H9 (cell line): ENCODE measurements around the gene RBM45. TPM values are rescaled to one million over a fixed set of nuclear protein-coding genes. Genes with fewer than 3 reads are reported as not detected.
A peak's percentile ranks its signal among the peaks of the same experiment; 100 is the strongest.

Experiments used
- DNase-seq: peaks from one replicate; pipeline ENCODE4 v3.0.0-alpha.2; 2017
- H2AFZ ChIP-seq: one replicate; pipeline ENCODE4 v1.6.1; 2013; ENCODE audit warnings: mild to moderate bottlenecking, low read length, control low read depth, moderate library complexity
- H2AK5ac ChIP-seq: 2 replicates; pipeline ENCODE4 v1.6.1; 2013; ENCODE audit warnings: low read length, control low read depth, mixed read lengths; ENCODE audit not compliant: insufficient read length
- H2BK120ac ChIP-seq: one replicate; pipeline ENCODE4 v1.6.1; 2013; ENCODE audit warnings: low read depth, mild to moderate bottlenecking, low read length, control low read depth, inconsistent platforms; ENCODE audit not compliant: poor library complexity, severe bottlenecking
- H2BK12ac ChIP-seq: 2 replicates; pipeline ENCODE4 v1.6.1; 2013; ENCODE audit warnings: low read length, control low read depth, mixed read lengths, low read depth; ENCODE audit not compliant: insufficient read length
- H2BK15ac ChIP-seq: 2 replicates; pipeline ENCODE4 v1.6.1; 2013; ENCODE audit warnings: low read depth, low read length, control low read depth
- H2BK20ac ChIP-seq: one replicate; pipeline ENCODE4 v1.6.1; 2013; ENCODE audit warnings: low read depth, mild to moderate bottlenecking, low read length, control low read depth, inconsistent platforms; ENCODE audit not compliant: poor library complexity, severe bottlenecking
- H2BK5ac ChIP-seq: 2 replicates; pipeline ENCODE4 v1.6.1; 2013; ENCODE audit warnings: low read length, control low read depth, mixed read lengths; ENCODE audit not compliant: insufficient read length
- H3K14ac ChIP-seq: 2 replicates; pipeline ENCODE4 v1.6.1; 2013; ENCODE audit warnings: low read length, control low read depth; ENCODE audit not compliant: insufficient read depth
- H3K18ac ChIP-seq: 2 replicates; pipeline ENCODE4 v1.6.1; 2013; ENCODE audit warnings: low read depth, mild to moderate bottlenecking, mixed read lengths, low read length, control low read depth; ENCODE audit not compliant: insufficient read length
- H3K23ac ChIP-seq: 2 replicates; pipeline ENCODE4 v1.6.1; 2013; ENCODE audit warnings: low read length, control low read depth, mixed read lengths, low read depth; ENCODE audit not compliant: insufficient read length
- H3K23me2 ChIP-seq: 2 replicates; pipeline ENCODE4 v1.6.1; 2013; ENCODE audit warnings: low read depth, mild to moderate bottlenecking, mixed read lengths, low read length, control low read depth; ENCODE audit not compliant: insufficient read length, poor library complexity, severe bottlenecking
- H3K27ac ChIP-seq: 2 replicates; pipeline ENCODE4 v1.5.1; 2013; ENCODE audit warnings: low read length, control low read depth, mixed read lengths, low read depth; ENCODE audit not compliant: insufficient read length
- H3K27me3 ChIP-seq: 2 replicates; pipeline ENCODE4 v1.6.1; 2013; ENCODE audit warnings: low read length, control low read depth, inconsistent platforms; ENCODE audit not compliant: insufficient read depth
- H3K4ac ChIP-seq: 2 replicates; pipeline ENCODE4 v1.6.1; 2013; ENCODE audit warnings: low read depth, mild to moderate bottlenecking, control low read depth, inconsistent platforms, low read length, moderate library complexity
- H3K4me1 ChIP-seq: 2 replicates; pipeline ENCODE4 v1.6.1; 2013; ENCODE audit warnings: low read length, control low read depth, inconsistent platforms; ENCODE audit not compliant: insufficient read depth
- H3K4me2 ChIP-seq: 2 replicates; pipeline ENCODE4 v1.6.1; 2013; ENCODE audit warnings: low read length, control low read depth, mixed read lengths; ENCODE audit not compliant: insufficient read length, insufficient read depth
- H3K56ac ChIP-seq: 2 replicates; pipeline ENCODE4 v1.6.1; 2013; ENCODE audit warnings: low read depth, mild to moderate bottlenecking, mixed read lengths, low read length, control low read depth; ENCODE audit not compliant: insufficient read length
- H3K79me1 ChIP-seq: 2 replicates; pipeline ENCODE4 v1.6.1; 2013; ENCODE audit warnings: low read depth, mild to moderate bottlenecking, moderate library complexity, low read length, control low read depth, inconsistent platforms; ENCODE audit not compliant: insufficient read depth, poor library complexity, severe bottlenecking
- H3K79me2 ChIP-seq: 2 replicates; pipeline ENCODE4 v1.6.1; 2013; ENCODE audit warnings: low read length, control low read depth, inconsistent platforms; ENCODE audit not compliant: insufficient read depth
- H3K9ac ChIP-seq: 2 replicates; pipeline ENCODE4 v1.6.1; 2013; ENCODE audit warnings: low read length, control low read depth, mixed read lengths; ENCODE audit not compliant: insufficient read length; ENCODE audit errors: extremely low read depth
- H3K9me3 ChIP-seq: one replicate; pipeline ENCODE4 v1.6.1; 2013; ENCODE audit warnings: low read depth, low read length, inconsistent platforms; ENCODE audit not compliant: control insufficient read depth
- H3T11ph ChIP-seq: one replicate; pipeline ENCODE4 v1.6.1; 2013; ENCODE audit warnings: mild to moderate bottlenecking, low read length, control low read depth, inconsistent platforms
- H4K20me1 ChIP-seq: one replicate; pipeline ENCODE4 v1.6.1; 2013; ENCODE audit not compliant: control insufficient read depth, insufficient read length, insufficient read depth
- H4K5ac ChIP-seq: 2 replicates; pipeline ENCODE4 v1.6.1; 2013; ENCODE audit warnings: low read depth, mild to moderate bottlenecking, mixed read lengths, low read length, control low read depth; ENCODE audit not compliant: insufficient read length
- H4K8ac ChIP-seq: replicated peaks from 2 replicates; pipeline ENCODE4 v1.6.1; 2013; ENCODE audit warnings: low read length, control low read depth, mixed read lengths, low read depth; ENCODE audit not compliant: insufficient read length
- H4K91ac ChIP-seq: 2 replicates; pipeline ENCODE4 v1.6.1; 2013; ENCODE audit warnings: low read depth, mild to moderate bottlenecking, moderate library complexity, mixed read lengths, low read length, control low read depth; ENCODE audit not compliant: insufficient read length
- H3K27ac Mint-ChIP-seq, 3 experiments: 2 replicates in 2 of 3; 3 replicates in 1 of 3; pipeline ENCODE4 v1.8.0; 2020 to 2021; ENCODE audit warnings: mixed read lengths in 3 of 3, mild to moderate bottlenecking in 1 of 3, moderate library complexity in 1 of 3
- H3K27me3 Mint-ChIP-seq: 2 replicates; pipeline ENCODE4 v1.8.0; 2021; ENCODE audit warnings: low read depth, mild to moderate bottlenecking, moderate library complexity, mixed read lengths
- H3K36me3 Mint-ChIP-seq, 3 experiments: 2 replicates in 2 of 3; 3 replicates in 1 of 3; pipeline ENCODE4 v1.8.0; 2020 to 2021; ENCODE audit warnings: low read depth in 3 of 3, mixed read lengths in 3 of 3; ENCODE audit not compliant: insufficient read depth in 1 of 3
- H3K4me1 Mint-ChIP-seq, 2 experiments: 2 replicates each; pipeline ENCODE4 v1.8.0; 2020; ENCODE audit warnings: mixed read lengths in 2 of 2
- H3K4me3 Mint-ChIP-seq, 2 experiments: 2 replicates in 1 of 2; 3 replicates in 1 of 2; pipeline ENCODE4 v1.8.0; 2020 to 2021; ENCODE audit warnings: mild to moderate bottlenecking in 2 of 2, mixed read lengths in 2 of 2, moderate library complexity in 1 of 2
- H3K9me3 Mint-ChIP-seq, 2 experiments: 2 replicates in 1 of 2; 3 replicates in 1 of 2; pipeline ENCODE4 v1.8.0; 2020; ENCODE audit warnings: mild to moderate bottlenecking in 2 of 2, mixed read lengths in 2 of 2, moderate library complexity in 1 of 2
- CTCF ChIP-seq: fragments of 200-600 bp; sonication (generic); conservative IDR thresholded peaks from 3 replicates; pipeline ENCODE4 v1.8.0; 2021; ENCODE audit warnings: antibody characterized with exemption, mild to moderate bottlenecking
- total RNA-seq: library from RNA; stranded (reverse); gene quantifications from 2 replicates; pipeline ENCODE4 v1.2.1, GENCODE V29; 2021

The RBM45 gene
- total RNA-seq, 1 experiment from 2014 or later = 13.9 TPM

- H3K4me1 ChIP-seq = peaks cover 6% of the 10 kb centered on the region
- no peak overlapping the region for H3K14ac ChIP-seq
- no peak overlapping the region for H2AFZ ChIP-seq
- DNase-seq = no peak
- no peak overlapping the region for H2AK5ac ChIP-seq
- H3K4me3 Mint-ChIP-seq = no peak overlapping the region
- no peaks in the 10 kb centered on the region for H3K9me3 Mint-ChIP-seq
- H3K27ac ChIP-seq = no peak overlapping the region
- no peaks in the 10 kb centered on the region for H3K23me2 ChIP-seq
- H3K36me3 Mint-ChIP-seq = peaks cover 2 to 16% (median 5%) of the 10 kb centered on the region in 3 experiments; a peak in 5 of 7 replicates
- no peak overlapping the region for H4K5ac ChIP-seq
- H3K79me2 ChIP-seq = no peaks in the 10 kb centered on the region
- H3K9ac ChIP-seq = no peak overlapping the region
- H2BK20ac ChIP-seq = no peak overlapping the region
- peaks cover 9 to 10% of the 10 kb centered on the region in 2 experiments for H3K4me1 Mint-ChIP-seq
- no peak overlapping the region for H2BK12ac ChIP-seq
- no peak overlapping the region for H4K8ac ChIP-seq
- no peak overlapping the region for H2BK120ac ChIP-seq
- no peaks in the 10 kb centered on the region for H4K20me1 ChIP-seq
- peak overlapping the region; percentile 3 to 23 (median 4); a peak in 6 of 7 replicates for H3K27ac Mint-ChIP-seq
- H4K91ac ChIP-seq = no peak overlapping the region
- H3K4ac ChIP-seq = no peak overlapping the region
- H3K4me2 ChIP-seq = no peak overlapping the region
- H3K9me3 ChIP-seq = no peaks in the 10 kb centered on the region
- no peak overlapping the region for H3K18ac ChIP-seq
- no peak overlapping the region for H2BK15ac ChIP-seq
- H3K27me3 Mint-ChIP-seq = no peaks in the 10 kb centered on the region
- H3K23ac ChIP-seq = no peak overlapping the region
- no peak for TF ChIP-seq CTCF
- H3T11ph ChIP-seq = no peak overlapping the region
- H3K79me1 ChIP-seq = no peaks in the 10 kb centered on the region
- no peak overlapping the region for H3K56ac ChIP-seq
- no peak overlapping the region for H2BK5ac ChIP-seq
- no peaks in the 10 kb centered on the region for H3K27me3 ChIP-seq
Measured at GRCh38 chr2:178125125-178125524, 12.9 kb downstream of the RBM45 start.
